ENCODE measurements around the gene PCED1B. TPM values are rescaled to one million over a fixed set of nuclear protein-coding genes. Genes with fewer than 3 reads are reported as not detected.
"Not testable (repeated sequence)": the region's sequence is repeated elsewhere in the genome, so short reads cannot be mapped to it uniquely, and the experiment has no call there.

The PCED1B gene
- total RNA-seq, 3 donors from 2014 or later = 1.6 to 6.2 (median 5.1) TPM

GRCh38 chr12:47110718-47111391 lies 31.4 kb downstream of the PCED1B start:
- H3K27ac ChIP-seq = no peak overlapping the region
- H3K4me3 ChIP-seq = no peak overlapping the region
- H3K27me3 ChIP-seq = no peaks in the 10 kb centered on the region
- H3K36me3 ChIP-seq = no peaks in the 10 kb centered on the region
- intact Hi-C loops (cut with DNase I; ENCODE audit: low total_unique reads) = no loop called here
- TF ChIP-seq POLR2A (IDR thresholded peaks at IDR 0.05) (no peak), POLR2AphosphoS5 (IDR thresholded peaks at IDR 0.05) (no peak), CTCF (IDR thresholded peaks at IDR 0.05) (no peak)
- no peaks in the 10 kb centered on the region for H3K9me3 ChIP-seq
- no peaks in the 10 kb centered on the region for H3K4me1 ChIP-seq
- DNase-seq (ENCODE audit: low spot score in 2 of 2) = no peak

DNA sequence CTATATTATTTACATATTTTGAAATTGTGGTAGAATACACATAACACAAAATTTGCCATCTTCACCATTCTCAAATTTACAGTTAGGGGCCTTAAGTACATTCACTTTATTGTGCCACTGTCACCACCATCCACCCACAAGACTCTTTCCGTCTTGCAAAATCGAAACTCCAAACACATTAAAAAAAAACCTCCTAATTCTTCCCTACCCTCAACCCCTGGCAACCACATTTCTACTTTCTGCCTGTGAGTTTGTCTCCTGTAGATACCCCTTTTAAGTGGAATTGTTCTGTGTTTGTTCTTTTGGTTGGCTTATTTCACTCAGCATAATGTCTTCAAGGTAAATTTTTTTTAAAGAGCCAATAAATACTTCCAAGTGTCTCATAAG lies 32.0 kb downstream of the PCED1B start:
- H3K27ac ChIP-seq = no peak overlapping the region
- DNase-seq (ENCODE audit: low spot score in 2 of 2) = no peak
- no peaks in the 10 kb centered on the region for H3K36me3 ChIP-seq
- no peak overlapping the region for H3K4me3 ChIP-seq
- H3K27me3 ChIP-seq = no peaks in the 10 kb centered on the region
- TF ChIP-seq POLR2AphosphoS5 (IDR thresholded peaks at IDR 0.05) (no peak), POLR2A (IDR thresholded peaks at IDR 0.05) (no peak), CTCF (IDR thresholded peaks at IDR 0.05) (no peak)
- no peaks in the 10 kb centered on the region for H3K4me1 ChIP-seq
- intact Hi-C loops (cut with DNase I; ENCODE audit: low total_unique reads) = no loop called here
- no peaks in the 10 kb centered on the region for H3K9me3 ChIP-seq

DNA sequence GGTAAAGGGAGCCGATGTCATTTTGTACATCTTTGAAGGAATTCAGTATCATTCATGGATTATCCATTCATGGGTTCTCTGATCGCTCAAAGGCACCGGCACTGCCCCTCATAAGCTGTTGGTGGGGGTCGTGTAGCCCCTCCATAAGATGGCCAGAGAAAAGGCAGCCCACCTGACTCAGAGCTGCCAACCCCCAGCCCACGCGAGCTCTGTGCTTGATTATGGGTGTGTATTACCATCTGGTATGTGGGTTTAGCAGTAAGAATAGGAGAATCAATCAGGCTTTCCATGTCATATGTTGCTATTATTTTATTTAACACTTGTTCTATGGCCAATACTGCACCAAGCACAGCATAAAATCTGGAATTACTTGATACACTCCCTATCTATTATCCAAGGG lies 32.4 kb downstream of the PCED1B start:
- Histone ChIP-seq H3K4me1 (no peaks in the 10 kb centered on the region), H3K4me3 (no peak overlapping the region)
- intact Hi-C loops (cut with DNase I; ENCODE audit: low total_unique reads) = no loop called here

DNA sequence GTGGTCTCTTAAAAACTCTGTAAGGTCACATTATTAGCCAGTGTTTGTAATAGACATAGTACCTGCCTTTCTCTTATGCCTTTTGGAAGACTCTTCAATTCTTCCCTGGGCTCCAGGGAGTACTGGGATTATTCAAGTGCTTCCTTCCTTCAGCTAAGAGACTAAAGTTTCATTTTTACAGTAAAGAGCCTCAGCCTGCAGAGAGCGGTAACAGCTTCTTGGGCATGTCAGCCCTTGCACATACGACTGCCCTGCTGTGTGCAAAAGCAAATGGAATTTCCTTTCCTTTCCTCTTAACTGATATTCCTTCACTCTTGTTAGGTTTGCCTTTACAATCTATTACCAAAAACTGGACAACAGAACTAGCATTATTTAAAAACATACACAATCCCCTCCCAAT lies 33.3 kb downstream of the PCED1B start:
- no peak for DNase-seq (ENCODE audit: low spot score in 2 of 2)
- H3K4me3 ChIP-seq = no peak overlapping the region
- intact Hi-C loops (cut with DNase I; ENCODE audit: low total_unique reads) = no loop called here
- TF ChIP-seq CTCF (IDR thresholded peaks at IDR 0.05) (no peak), POLR2AphosphoS5 (IDR thresholded peaks at IDR 0.05) (no peak), POLR2A (IDR thresholded peaks at IDR 0.05) (no peak)
- H3K9me3 ChIP-seq = no peaks in the 10 kb centered on the region
- H3K36me3 ChIP-seq = no peaks in the 10 kb centered on the region
- no peaks in the 10 kb centered on the region for H3K4me1 ChIP-seq
- no peaks in the 10 kb centered on the region for H3K27me3 ChIP-seq
- H3K27ac ChIP-seq = peak overlapping the region in 1 of 2 donors; percentile 1

More for the DNA sequence above, 32.4 kb downstream of the PCED1B start:
- DNase-seq (ENCODE audit: low spot score in 2 of 2) = no peak
- Histone ChIP-seq H3K9me3 (no peaks in the 10 kb centered on the region), H3K27ac (no peak overlapping the region), H3K27me3 (no peaks in the 10 kb centered on the region), H3K36me3 (no peaks in the 10 kb centered on the region)
- TF ChIP-seq POLR2A (IDR thresholded peaks at IDR 0.05) (no peak), POLR2AphosphoS5 (IDR thresholded peaks at IDR 0.05) (no peak), CTCF (IDR thresholded peaks at IDR 0.05) (no peak)

DNA sequence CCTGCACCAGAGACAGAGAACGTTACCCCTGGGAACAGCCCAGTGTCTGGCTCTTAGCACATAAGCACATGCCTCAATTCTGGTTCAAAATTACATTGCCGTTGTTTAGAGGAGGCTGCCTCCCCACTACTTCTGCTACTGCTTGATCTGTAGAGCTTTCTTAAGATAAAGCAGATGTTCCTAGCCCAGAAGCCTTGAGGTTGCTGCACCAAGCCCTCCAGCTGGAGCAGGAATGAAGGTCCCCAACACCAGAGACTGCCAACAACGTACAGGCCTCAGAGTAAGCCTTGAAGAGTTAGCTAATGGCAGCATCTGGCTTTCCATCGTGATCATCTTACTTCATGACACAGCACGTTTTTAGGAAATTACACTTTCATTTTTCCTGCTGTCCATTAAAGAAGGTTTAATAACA lies 35.1 kb downstream of the PCED1B start:
- Histone ChIP-seq H3K36me3 (no peaks in the 10 kb centered on the region), H3K4me1 (no peaks in the 10 kb centered on the region), H3K9me3 (no peaks in the 10 kb centered on the region), H3K27me3 (no peaks in the 10 kb centered on the region), H3K4me3 (no peak overlapping the region), H3K27ac (no peak overlapping the region)
- intact Hi-C loops (cut with DNase I; ENCODE audit: low total_unique reads) = no loop called here
- DNase-seq (ENCODE audit: low spot score in 2 of 2) = no peak
- no peak for TF ChIP-seq CTCF (IDR thresholded peaks at IDR 0.05)

DNA sequence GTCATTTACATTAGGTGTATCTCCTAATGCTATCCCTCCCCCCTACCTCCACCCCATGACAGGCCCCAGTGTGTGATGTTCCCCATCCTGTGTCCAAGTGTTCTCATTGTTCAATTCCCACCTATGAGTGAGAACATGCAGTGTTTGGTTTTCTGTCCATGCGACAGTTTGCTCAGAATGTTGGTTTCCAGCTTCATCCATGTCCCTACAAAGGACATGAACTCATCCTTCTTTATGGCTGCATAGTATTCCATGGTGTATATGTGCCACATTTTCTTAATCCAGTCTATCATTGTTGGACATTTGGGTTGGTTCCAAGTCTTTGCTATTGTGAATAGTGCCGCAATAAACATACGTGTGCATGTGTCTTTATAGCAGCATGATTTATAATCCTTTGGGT lies 37.9 kb downstream of the PCED1B start:
- H3K27ac ChIP-seq; DNase-seq (ENCODE audit: low spot score in 2 of 2); H3K36me3 ChIP-seq; H3K4me1 ChIP-seq; H3K4me3 ChIP-seq; H3K27me3 ChIP-seq; intact Hi-C loops (cut with DNase I; ENCODE audit: low total_unique reads); H3K9me3 ChIP-seq: not testable (repeated sequence)
